GM12873 (cell line): ENCODE data around the gene OLA1.

Experiments
- TF ChIP-seq, protein P1 (sequence below): IDR thresholded peaks from 2 replicates; pipeline ENCODE4 v1.5.1; 2012; ENCODE audit warnings: low read depth, mild to moderate bottlenecking, moderate library complexity, low read length, control low read depth; ENCODE audit not compliant: insufficient read depth; ENCODE audit errors: missing control alignments

OLA1 gene

GRCh38 chr2:174027956-174028355 lies 220.4 kb downstream of the OLA1 start:
- TF ChIP-seq, protein P1, sequence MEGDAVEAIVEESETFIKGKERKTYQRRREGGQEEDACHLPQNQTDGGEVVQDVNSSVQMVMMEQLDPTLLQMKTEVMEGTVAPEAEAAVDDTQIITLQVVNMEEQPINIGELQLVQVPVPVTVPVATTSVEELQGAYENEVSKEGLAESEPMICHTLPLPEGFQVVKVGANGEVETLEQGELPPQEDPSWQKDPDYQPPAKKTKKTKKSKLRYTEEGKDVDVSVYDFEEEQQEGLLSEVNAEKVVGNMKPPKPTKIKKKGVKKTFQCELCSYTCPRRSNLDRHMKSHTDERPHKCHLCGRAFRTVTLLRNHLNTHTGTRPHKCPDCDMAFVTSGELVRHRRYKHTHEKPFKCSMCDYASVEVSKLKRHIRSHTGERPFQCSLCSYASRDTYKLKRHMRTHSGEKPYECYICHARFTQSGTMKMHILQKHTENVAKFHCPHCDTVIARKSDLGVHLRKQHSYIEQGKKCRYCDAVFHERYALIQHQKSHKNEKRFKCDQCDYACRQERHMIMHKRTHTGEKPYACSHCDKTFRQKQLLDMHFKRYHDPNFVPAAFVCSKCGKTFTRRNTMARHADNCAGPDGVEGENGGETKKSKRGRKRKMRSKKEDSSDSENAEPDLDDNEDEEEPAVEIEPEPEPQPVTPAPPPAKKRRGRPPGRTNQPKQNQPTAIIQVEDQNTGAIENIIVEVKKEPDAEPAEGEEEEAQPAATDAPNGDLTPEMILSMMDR: no peak

GRCh38 chr2:174026122-174026845 lies 222.0 kb downstream of the OLA1 start:
- TF ChIP-seq, protein P1: no peak

- TF ChIP-seq, protein P1: no peak
These were observed 222.8 kb downstream of the OLA1 start for GRCh38 chr2:174025271-174026121.

- TF ChIP-seq, protein P1: no peak
These were observed 223.6 kb downstream of the OLA1 start for GRCh38 chr2:174024524-174025270.

GRCh38 chr2:174023591-174024523 lies 224.5 kb downstream of the OLA1 start:
- TF ChIP-seq, protein P1: no peak
